Left ventricle myocardium inferior (tissue), 1 donor: Measurements from ENCODE around the gene KRT73. TPM values are rescaled to one million over a fixed set of nuclear protein-coding genes. Genes with fewer than 3 reads are reported as not detected.
"Not testable (repeated sequence)": the region's sequence is repeated elsewhere in the genome, so short reads cannot be mapped to it uniquely, and the experiment has no call there.

Experiments used
- DNase-seq: peaks from one replicate; pipeline ENCODE4 v3.0.0-alpha.2; 2020
- H3K27ac ChIP-seq: fragments of 200-600 bp; replicated peaks from 2 replicates; pipeline ENCODE4 v1.8.0; 2021
- H3K27me3 ChIP-seq: fragments of 200-600 bp; 2 replicates; pipeline ENCODE4 v1.8.0; 2021; ENCODE audit warnings: low read depth
- H3K36me3 ChIP-seq: fragments of 200-600 bp; 2 replicates; pipeline ENCODE4 v1.8.0; 2021
- H3K4me1 ChIP-seq: fragments of 200-600 bp; 2 replicates; pipeline ENCODE4 v1.8.0; 2021
- H3K4me3 ChIP-seq: fragments of 200-600 bp; 2 replicates; pipeline ENCODE4 v1.8.0; 2021; ENCODE audit warnings: mild to moderate bottlenecking, moderate library complexity
- H3K9me3 ChIP-seq: fragments of 200-600 bp; replicated peaks from 2 replicates; pipeline ENCODE4 v1.8.0; 2021
- intact Hi-C: fragments of 100-400 bp; cut with micrococcal nuclease; formaldehyde crosslinking; loops from one replicate; pipeline ENCODE4 v1.11.0; 2022
- total RNA-seq: library from RNA; stranded (reverse); fragmentation: NEBNext Ultra II Directional; extraction: Animal tissue kit (Norgen Biotek cat#: 25700); gene quantifications from one replicate; pipeline ENCODE4 v1.2.1, GENCODE V29; 2021
- TF ChIP-seq, protein P1 (sequence below): fragments of 200-600 bp; IDR thresholded peaks from 2 replicates; pipeline ENCODE4 v1.8.0; 2021; ENCODE audit warnings: antibody characterized with exemption, mild to moderate bottlenecking, borderline replicate concordance
- donor health status: DM: no; HTN: yes; CAD: no; lungs with severe emphysema.

Gene KRT73
- total RNA-seq, 1 donor from 2014 or later: not detected

DNA sequence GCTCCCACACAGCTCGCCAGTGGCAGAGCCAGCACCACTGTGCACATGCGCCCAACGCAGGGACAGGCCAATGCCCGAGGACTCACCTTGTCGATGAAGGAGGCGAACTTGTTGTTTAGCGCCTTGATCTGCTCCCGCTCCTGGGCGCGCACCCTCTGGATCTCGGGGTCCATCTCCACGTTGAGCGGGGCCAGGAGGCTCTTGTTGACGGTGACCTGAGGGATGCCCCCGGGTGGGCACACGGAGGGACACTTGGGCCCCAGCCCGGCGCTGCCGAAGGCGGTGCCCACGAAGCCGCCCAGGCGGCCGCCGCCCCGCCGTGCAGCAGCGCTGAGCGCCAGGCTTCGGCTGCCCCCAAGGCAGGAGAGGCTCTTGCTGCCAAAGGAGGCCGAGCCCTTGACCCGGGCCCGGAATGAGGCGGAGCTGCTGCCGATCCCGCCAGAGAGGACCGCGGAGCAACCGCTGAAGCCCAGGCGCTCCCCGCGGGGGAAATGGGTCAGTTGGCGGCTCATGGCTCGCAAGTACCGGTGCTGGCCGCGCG is 17.3 kb downstream of the KRT73 start, which contains the start of gene KRT72:
KRT72 (minus strand) TSS at position 523 of the 541 bp plus-strand sequence; CDS start at position 512, 11 bp downstream.
- Histone ChIP-seq H3K36me3 (no peaks in the 10 kb centered on the region), H3K27me3 (peaks cover 91% of the 10 kb centered on the region), H3K9me3 (no peaks in the 10 kb centered on the region), H3K27ac (no peak within 1 kb of the TSS), H3K4me3 (no peak within 1 kb of the TSS), H3K4me1 (peaks cover 4% of the 10 kb centered on the region)
- intact Hi-C loops: no loop called here
- TF ChIP-seq, protein P1, sequence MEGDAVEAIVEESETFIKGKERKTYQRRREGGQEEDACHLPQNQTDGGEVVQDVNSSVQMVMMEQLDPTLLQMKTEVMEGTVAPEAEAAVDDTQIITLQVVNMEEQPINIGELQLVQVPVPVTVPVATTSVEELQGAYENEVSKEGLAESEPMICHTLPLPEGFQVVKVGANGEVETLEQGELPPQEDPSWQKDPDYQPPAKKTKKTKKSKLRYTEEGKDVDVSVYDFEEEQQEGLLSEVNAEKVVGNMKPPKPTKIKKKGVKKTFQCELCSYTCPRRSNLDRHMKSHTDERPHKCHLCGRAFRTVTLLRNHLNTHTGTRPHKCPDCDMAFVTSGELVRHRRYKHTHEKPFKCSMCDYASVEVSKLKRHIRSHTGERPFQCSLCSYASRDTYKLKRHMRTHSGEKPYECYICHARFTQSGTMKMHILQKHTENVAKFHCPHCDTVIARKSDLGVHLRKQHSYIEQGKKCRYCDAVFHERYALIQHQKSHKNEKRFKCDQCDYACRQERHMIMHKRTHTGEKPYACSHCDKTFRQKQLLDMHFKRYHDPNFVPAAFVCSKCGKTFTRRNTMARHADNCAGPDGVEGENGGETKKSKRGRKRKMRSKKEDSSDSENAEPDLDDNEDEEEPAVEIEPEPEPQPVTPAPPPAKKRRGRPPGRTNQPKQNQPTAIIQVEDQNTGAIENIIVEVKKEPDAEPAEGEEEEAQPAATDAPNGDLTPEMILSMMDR: no peak
- DNase-seq: no peak

DNA sequence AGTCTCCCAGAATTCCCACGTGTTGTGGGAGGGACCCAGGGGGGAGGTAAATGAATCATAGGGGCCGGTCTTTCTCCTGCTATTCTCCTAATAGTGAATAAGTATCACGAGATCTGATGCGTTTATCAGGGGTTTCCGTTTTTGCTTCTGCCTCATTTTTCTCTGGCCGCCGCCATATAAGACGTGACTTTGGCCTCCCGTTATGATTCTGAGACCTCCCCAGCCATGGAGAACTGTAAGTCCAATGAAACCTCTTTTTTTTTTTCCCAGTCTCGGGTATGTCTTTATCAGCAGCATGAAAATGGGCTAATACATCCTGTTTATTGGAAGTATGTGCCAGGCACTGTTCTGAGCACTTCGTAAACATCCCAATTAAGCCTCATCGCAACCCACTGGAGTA is 17.9 kb downstream of the KRT73 start:
- H3K4me1 ChIP-seq: peaks cover 4% of the 10 kb centered on the region
- no peak overlapping the region for H3K4me3 ChIP-seq
- no peaks in the 10 kb centered on the region for H3K36me3 ChIP-seq
- H3K9me3 ChIP-seq: no peaks in the 10 kb centered on the region
- no peak overlapping the region for H3K27ac ChIP-seq
- intact Hi-C loops: no loop called here
- peaks cover 91% of the 10 kb centered on the region for H3K27me3 ChIP-seq
- TF ChIP-seq, protein P1: no peak
- DNase-seq: no peak

DNA sequence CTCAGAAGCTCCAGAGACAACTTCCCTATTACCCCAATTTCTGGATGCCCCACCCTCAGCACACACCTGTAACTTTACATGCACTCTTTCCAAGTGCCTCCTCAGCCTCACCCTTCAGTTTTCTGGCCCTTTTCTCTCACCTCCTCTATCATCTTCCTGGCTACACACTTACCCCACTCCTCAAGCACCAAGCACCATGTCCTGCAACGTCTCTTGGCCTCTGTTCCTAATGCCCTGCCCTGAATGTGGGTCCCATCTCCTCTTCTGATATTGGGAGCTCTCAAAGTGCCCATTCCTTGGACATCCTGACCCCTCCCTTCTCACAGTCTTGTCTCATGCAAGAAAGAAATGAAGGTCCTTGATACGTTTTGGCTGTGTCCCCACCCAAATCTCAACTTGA is 18.3 kb downstream of the KRT73 start:
- peaks cover 90% of the 10 kb centered on the region for H3K27me3 ChIP-seq
- no peak overlapping the region for H3K27ac ChIP-seq
- intact Hi-C loops: no loop called here
- TF ChIP-seq, protein P1: no peak
- no peaks in the 10 kb centered on the region for H3K9me3 ChIP-seq
- DNase-seq: no peak
- H3K4me3 ChIP-seq: no peak overlapping the region
- H3K36me3 ChIP-seq: no peaks in the 10 kb centered on the region
- peaks cover 4% of the 10 kb centered on the region for H3K4me1 ChIP-seq

DNA sequence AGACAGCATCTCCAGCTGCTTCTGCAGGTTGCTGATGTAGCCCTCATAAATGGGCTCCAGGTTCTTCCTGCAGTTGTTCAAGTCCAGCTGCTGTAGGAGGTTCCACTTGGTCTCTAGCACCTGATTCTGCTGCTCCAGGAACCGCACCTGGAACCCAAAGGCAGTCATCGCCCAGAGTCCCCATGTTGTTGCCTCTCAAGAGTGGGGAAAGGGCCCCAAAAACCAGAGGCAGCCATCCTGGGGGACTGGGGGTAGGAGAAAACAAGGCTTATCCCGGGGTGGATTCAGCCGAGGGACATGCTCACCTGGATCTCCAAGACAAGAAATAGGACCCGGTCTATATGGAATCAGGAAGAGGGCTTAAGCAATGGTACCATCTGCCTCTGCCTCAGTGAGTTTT is 19.4 kb downstream of the KRT73 start:
- Histone ChIP-seq H3K9me3 (peaks cover 3% of the 10 kb centered on the region), H3K36me3 (no peaks in the 10 kb centered on the region), H3K27me3 (peaks cover 87% of the 10 kb centered on the region), H3K4me3 (no peak overlapping the region), H3K27ac (no peak overlapping the region), H3K4me1 (peaks cover 4% of the 10 kb centered on the region)
- no peak for DNase-seq
- TF ChIP-seq, protein P1: no peak
- intact Hi-C loops: no loop called here

DNA sequence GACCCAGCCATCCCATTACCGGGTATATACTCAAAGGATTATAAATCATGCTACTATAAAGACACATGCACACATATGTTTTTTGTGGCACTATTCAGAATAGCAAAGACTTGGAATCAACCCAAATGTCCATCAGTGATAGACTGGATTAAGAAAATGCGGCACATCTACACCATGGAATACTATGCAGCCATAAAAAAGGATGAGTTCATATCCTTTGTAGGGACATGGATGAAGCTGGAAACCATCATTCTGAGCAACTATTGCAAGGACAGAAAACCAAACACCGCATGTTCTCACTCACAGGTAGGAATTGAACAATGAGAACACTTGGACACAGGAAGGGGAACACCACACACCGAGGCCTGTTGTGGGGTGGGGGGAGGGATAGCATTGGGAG is 24.1 kb downstream of the KRT73 start:
- H3K27ac ChIP-seq, DNase-seq, H3K4me3 ChIP-seq, H3K36me3 ChIP-seq, intact Hi-C loops, H3K4me1 ChIP-seq, H3K9me3 ChIP-seq: not testable (repeated sequence)
- peaks cover 79% of the 10 kb centered on the region for H3K27me3 ChIP-seq

DNA sequence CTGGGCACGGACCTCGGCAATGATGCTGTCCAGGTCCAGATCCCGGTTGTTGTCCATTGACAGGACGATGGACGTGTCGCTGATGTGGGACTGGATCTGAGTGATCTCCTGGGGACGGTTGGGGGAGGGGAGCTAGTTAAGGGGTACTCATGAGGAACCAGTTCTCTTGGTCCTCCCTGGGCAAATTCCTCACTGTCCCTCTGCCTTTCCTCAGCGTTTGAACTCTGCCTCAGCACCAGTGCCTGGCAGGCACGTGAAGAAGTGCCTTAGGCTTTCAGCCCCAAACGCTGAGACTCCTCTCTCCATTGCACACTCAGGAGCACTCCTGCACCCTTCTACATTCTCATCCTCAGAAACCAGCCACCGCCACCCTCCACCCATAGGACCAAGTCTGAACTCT is 26.8 kb downstream of the KRT73 start:
- Histone ChIP-seq H3K36me3 (no peaks in the 10 kb centered on the region), H3K4me1 (no peaks in the 10 kb centered on the region), H3K4me3 (no peak overlapping the region), H3K9me3 (peaks cover 3% of the 10 kb centered on the region), H3K27ac (no peak overlapping the region), H3K27me3 (peaks cover 72% of the 10 kb centered on the region)
- DNase-seq: no peak
- TF ChIP-seq, protein P1: no peak
- intact Hi-C loops: no loop called here
